RWPE2 (cell line): ENCODE measurements around the gene CADM2.

Experiments used
- ATAC-seq: fragments of 200-7000 bp; cut with Tn5 transposase; 3 replicates; pipeline ENCODE4 v1.9.1; 2021; ENCODE audit warnings: low read depth
- DNase-seq: peaks from one replicate; pipeline ENCODE4 v3.0.0-alpha.2; 2020; ENCODE audit warnings: low spot score
- H3K27ac ChIP-seq: fragments of 450-650 bp; 2 replicates; pipeline ENCODE4 v1.5.1; 2017; ENCODE audit warnings: mild to moderate bottlenecking; ENCODE audit not compliant: poor library complexity, severe bottlenecking
- H3K27me3 ChIP-seq: fragments of 250-450 bp; sonication (Bioruptor Pico); 2 replicates; pipeline ENCODE4 v1.5.1; 2021; ENCODE audit warnings: mild to moderate bottlenecking, moderate library complexity; ENCODE audit not compliant: insufficient read depth, poor library complexity, severe bottlenecking
- H3K36me3 ChIP-seq: fragments of 250-450 bp; sonication (Bioruptor Pico); 2 replicates; pipeline ENCODE4 v1.5.1; 2020; ENCODE audit warnings: low read depth, mild to moderate bottlenecking, moderate library complexity
- H3K4me1 ChIP-seq: fragments of 250-450 bp; sonication (Bioruptor Pico); 2 replicates; pipeline ENCODE4 v1.5.1; 2021; ENCODE audit warnings: mild to moderate bottlenecking, moderate library complexity; ENCODE audit not compliant: insufficient read depth, poor library complexity, severe bottlenecking
- H3K4me3 ChIP-seq: fragments of 250-450 bp; sonication (Bioruptor Pico); 2 replicates; pipeline ENCODE4 v1.5.1; 2021; ENCODE audit warnings: mild to moderate bottlenecking, moderate library complexity; ENCODE audit not compliant: severe bottlenecking
- H3K9me3 ChIP-seq: fragments of 250-450 bp; sonication (Bioruptor Pico); 2 replicates; pipeline ENCODE4 v1.5.1; 2021; ENCODE audit warnings: mild to moderate bottlenecking, moderate library complexity; ENCODE audit not compliant: severe bottlenecking
- CTCF ChIP-seq: fragments of 450-650 bp; IDR thresholded peaks from one replicate; pipeline ENCODE4 v1.5.1; 2017; ENCODE audit warnings: mild to moderate bottlenecking, moderate library complexity; ENCODE audit not compliant: poor library complexity, severe bottlenecking

Gene CADM2

GRCh38 chr3:85193565-85193964 lies 234.8 kb downstream of the CADM2 start:
- Histone ChIP-seq H3K27me3 (no peaks in the 10 kb centered on the region), H3K4me1 (no peaks in the 10 kb centered on the region), H3K9me3 (no peaks in the 10 kb centered on the region), H3K4me3 (no peak overlapping the region), H3K36me3 (no peaks in the 10 kb centered on the region), H3K27ac (no peak overlapping the region)
- ATAC-seq (no peak), DNase-seq (no peak)
- TF ChIP-seq CTCF, result peak; percentile 52

DNA sequence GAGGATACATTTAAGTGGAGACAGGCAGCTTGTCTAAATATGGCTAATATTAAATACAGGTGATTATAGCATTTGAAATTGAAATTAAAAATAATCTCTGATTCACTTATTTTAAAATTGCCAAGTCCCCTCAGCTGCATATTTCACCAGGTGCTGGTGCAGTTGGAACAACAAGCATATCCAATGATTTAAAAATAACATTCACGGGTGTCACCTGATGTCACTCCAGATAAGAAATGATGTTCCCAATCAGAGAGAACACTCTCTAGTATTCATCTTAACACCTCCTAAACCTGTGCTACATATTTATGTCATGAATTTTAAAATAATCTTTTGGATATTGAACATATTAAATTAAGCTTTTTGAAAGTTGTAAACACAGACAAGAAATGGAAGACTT lies 249.9 kb downstream of the CADM2 start:
- H3K4me1 ChIP-seq, result no peaks in the 10 kb centered on the region
- no peak overlapping the region for H3K27ac ChIP-seq
- no peak overlapping the region for H3K4me3 ChIP-seq
- H3K36me3 ChIP-seq, result no peaks in the 10 kb centered on the region
- ATAC-seq (no peak), DNase-seq (no peak)
- no peaks in the 10 kb centered on the region for H3K27me3 ChIP-seq
- TF ChIP-seq CTCF, result no peak
- H3K9me3 ChIP-seq, result no peaks in the 10 kb centered on the region

- Histone ChIP-seq H3K36me3 (no peaks in the 10 kb centered on the region), H3K9me3 (no peaks in the 10 kb centered on the region), H3K27me3 (no peaks in the 10 kb centered on the region), H3K4me1 (no peaks in the 10 kb centered on the region), H3K4me3 (no peak overlapping the region), H3K27ac (no peak overlapping the region)
- ATAC-seq (no peak), DNase-seq (no peak)
- TF ChIP-seq CTCF, result no peak
Measured at GRCh38 chr3:85210540-85210939, 251.8 kb downstream of the CADM2 start.

DNA sequence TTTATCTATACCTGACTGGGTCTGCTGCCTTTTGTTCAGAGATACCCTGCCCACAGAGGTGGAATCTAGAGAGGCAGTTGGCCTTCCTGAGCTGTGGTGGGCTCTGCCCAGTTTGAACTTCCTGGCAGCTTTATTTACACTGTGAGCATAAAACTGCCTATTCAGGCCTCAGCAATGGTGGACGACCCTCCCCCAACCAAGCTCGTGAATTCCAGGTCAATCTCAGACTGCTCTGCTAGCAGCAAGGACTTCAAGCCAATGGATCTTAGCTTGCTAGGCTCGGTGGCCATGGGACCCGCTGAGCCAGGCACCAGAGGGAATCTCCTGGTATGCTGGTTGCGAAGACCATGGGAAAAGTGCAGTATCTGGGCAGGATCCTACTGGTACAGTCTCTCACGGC lies 270.2 kb downstream of the CADM2 start:
- Histone ChIP-seq H3K27ac (no peak overlapping the region), H3K4me1 (no peaks in the 10 kb centered on the region), H3K9me3 (no peaks in the 10 kb centered on the region), H3K36me3 (no peaks in the 10 kb centered on the region), H3K4me3 (no peak overlapping the region), H3K27me3 (no peaks in the 10 kb centered on the region)
- no peak for TF ChIP-seq CTCF
- DNase-seq (no peak), ATAC-seq (no peak)

DNA sequence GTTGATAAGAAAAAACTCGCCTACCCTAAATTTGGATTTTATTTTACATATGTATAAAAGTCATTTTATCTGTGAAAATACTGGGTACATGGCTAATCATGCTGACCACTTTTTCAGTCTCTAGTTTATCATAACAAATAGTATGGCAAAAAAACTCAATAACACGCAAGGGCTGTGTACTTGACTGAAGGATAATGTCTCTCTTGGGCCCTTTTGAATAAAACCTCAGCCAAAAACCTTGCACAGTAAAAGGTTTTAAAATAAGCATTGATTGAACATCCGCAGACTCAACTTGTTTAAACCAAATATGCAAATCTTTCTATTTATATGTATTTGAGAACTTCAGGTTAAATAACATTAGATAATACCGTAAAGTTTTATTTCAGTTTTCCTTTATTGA lies 285.3 kb downstream of the CADM2 start:
- DNase-seq (no peak), ATAC-seq (no peak)
- TF ChIP-seq CTCF, result no peak

More for the DNA sequence above, 285.3 kb downstream of the CADM2 start:
- Histone ChIP-seq H3K27me3 (peaks cover 8% of the 10 kb centered on the region), H3K27ac (no peak overlapping the region), H3K4me3 (no peak overlapping the region), H3K36me3 (no peaks in the 10 kb centered on the region), H3K9me3 (no peaks in the 10 kb centered on the region), H3K4me1 (no peaks in the 10 kb centered on the region)
